Measurements from ENCODE around the gene ZGLP1.

GRCh38 chr19:10269333-10270179, 40.1 kb downstream of the ZGLP1 start:
- no peak for TF ChIP-seq GATA2 (IDR thresholded peaks at IDR 0.05; ENCODE audit: low read depth, low read length)
- TF ChIP-seq GATA3 (IDR thresholded peaks at IDR 0.05; ENCODE audit: low read depth, low read length): no peak

Data from SH-SY5Y (cell line).